Upper lobe of left lung (tissue), 4 donors: Measurements from ENCODE around the gene SYNE4.

Source experiments
- CTCF ChIP-seq, 6 experiments: fragments of 450-650 bp in 4 of 6; fragments of 200-600 bp in 2 of 6; sonication (generic) in 2 of 6; IDR thresholded peaks; one replicate each; pipeline ENCODE4 v1.5.1; 2016 to 2019; ENCODE audit warnings: antibody characterized with exemption in 6 of 6
- EP300 ChIP-seq, 4 donors: sonication (generic); formaldehyde crosslinking; IDR thresholded peaks; one replicate each; pipeline ENCODE4 v1.5.1; 2017; ENCODE audit warnings: antibody characterized with exemption in 4 of 4, control low read depth in 2 of 4
- POLR2A ChIP-seq, 4 donors: fragments of 450-650 bp; IDR thresholded peaks; one replicate each; pipeline ENCODE4 v1.5.1; 2016 to 2017; ENCODE audit warnings: antibody characterized with exemption in 4 of 4, mild to moderate bottlenecking in 2 of 4
- POLR2AphosphoS5 ChIP-seq, 2 donors: sonication (generic); formaldehyde crosslinking; IDR thresholded peaks; one replicate each; pipeline ENCODE4 v1.5.1; 2017; ENCODE audit warnings: antibody characterized with exemption in 2 of 2

GRCh38 chr19:36032251-36033104 lies 23.9 kb upstream of the SYNE4 start, which contains the start of gene CLIP3:
- TF ChIP-seq CTCF (IDR thresholded peaks at IDR 0.05) (no peak), POLR2A (IDR thresholded peaks at IDR 0.05) (no peak), EP300 (IDR thresholded peaks at IDR 0.05) (no peak), POLR2AphosphoS5 (IDR thresholded peaks at IDR 0.05) (no peak)
